Spleen (tissue), 7 donors: ENCODE measurements around the gene CACNA2D3.

Experiments used
- POLR2A ChIP-seq, 3 donors: fragments of 450-650 bp; IDR thresholded peaks; one replicate each; pipeline ENCODE4 v1.5.1; 2017; ENCODE audit warnings: antibody characterized with exemption in 3 of 3, mild to moderate bottlenecking in 1 of 3
- TF ChIP-seq, protein P1 (sequence below), 11 experiments: fragments of 200-600 bp in 7 of 11; fragments of 450-650 bp in 4 of 11; sonication (generic) in 4 of 11; IDR thresholded peaks in 8 of 11; conservative IDR thresholded peaks in 3 of 11; 1 replicate in 7 of 11; 2 replicates in 4 of 11; pipeline versions ENCODE4 v1.4.0 to v1.8.0; 2016 to 2021; ENCODE audit warnings: antibody characterized with exemption in 11 of 11, inconsistent platforms in 4 of 11, mild to moderate bottlenecking in 1 of 11
- donor health status: DM: no; HTN: no; CAD: no; lungs with moderate emphysema.
- donor health status: DM: no; HTN: no; CAD: no.
- donor health status: DM: no; HTN: no; CAD: no.

DNA sequence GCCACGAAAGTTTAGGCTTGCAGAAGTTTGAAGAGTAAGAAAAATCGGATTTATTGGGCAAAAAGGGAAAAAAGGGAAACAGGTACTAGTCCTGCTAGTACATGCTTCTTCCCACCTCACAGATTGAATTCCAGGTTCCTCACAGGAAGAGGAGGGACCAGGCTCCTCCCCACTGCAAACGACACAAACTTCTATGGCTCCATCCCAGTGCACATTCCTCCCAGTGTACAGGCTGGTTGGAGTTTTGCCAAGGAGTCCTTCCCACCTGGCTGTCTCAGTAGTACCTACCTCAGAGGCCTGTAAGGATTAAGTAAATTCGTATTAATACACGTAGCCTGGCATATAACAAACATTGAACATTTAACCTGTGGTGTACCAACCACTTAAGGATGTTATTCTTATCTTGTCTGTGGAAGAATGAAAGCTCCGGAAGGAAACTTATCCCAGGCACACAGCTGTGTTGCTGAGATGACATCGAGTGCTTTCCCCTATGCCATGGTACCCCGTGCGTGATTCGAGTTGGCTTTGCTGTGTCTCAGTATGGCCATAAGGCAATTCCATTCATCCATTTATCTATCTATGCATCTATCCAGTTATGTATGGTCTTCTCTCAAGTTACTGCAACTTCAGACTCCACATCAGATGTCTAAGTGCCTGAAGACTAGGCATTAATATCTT is 511.2 kb downstream of the CACNA2D3 start:
- TF ChIP-seq, protein P1, sequence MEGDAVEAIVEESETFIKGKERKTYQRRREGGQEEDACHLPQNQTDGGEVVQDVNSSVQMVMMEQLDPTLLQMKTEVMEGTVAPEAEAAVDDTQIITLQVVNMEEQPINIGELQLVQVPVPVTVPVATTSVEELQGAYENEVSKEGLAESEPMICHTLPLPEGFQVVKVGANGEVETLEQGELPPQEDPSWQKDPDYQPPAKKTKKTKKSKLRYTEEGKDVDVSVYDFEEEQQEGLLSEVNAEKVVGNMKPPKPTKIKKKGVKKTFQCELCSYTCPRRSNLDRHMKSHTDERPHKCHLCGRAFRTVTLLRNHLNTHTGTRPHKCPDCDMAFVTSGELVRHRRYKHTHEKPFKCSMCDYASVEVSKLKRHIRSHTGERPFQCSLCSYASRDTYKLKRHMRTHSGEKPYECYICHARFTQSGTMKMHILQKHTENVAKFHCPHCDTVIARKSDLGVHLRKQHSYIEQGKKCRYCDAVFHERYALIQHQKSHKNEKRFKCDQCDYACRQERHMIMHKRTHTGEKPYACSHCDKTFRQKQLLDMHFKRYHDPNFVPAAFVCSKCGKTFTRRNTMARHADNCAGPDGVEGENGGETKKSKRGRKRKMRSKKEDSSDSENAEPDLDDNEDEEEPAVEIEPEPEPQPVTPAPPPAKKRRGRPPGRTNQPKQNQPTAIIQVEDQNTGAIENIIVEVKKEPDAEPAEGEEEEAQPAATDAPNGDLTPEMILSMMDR (IDR thresholded peaks at IDR 0.05 in 8 of 11, conservative IDR thresholded peaks at IDR 0.05 in 3 of 11), result no peak
- no peak for TF ChIP-seq POLR2A (IDR thresholded peaks at IDR 0.05)
